H9 (cell line): ENCODE measurements around the gene PAK1. TPM values are rescaled to one million over a fixed set of nuclear protein-coding genes. Genes with fewer than 3 reads are reported as not detected.

Experiments
- DNase-seq: peaks from one replicate; pipeline ENCODE4 v3.0.0-alpha.2; 2017
- H2AFZ ChIP-seq: one replicate; pipeline ENCODE4 v1.6.1; 2013; ENCODE audit warnings: mild to moderate bottlenecking, low read length, control low read depth, moderate library complexity
- H2AK5ac ChIP-seq: 2 replicates; pipeline ENCODE4 v1.6.1; 2013; ENCODE audit warnings: low read length, control low read depth, mixed read lengths; ENCODE audit not compliant: insufficient read length
- H2BK120ac ChIP-seq: one replicate; pipeline ENCODE4 v1.6.1; 2013; ENCODE audit warnings: low read depth, mild to moderate bottlenecking, low read length, control low read depth, inconsistent platforms; ENCODE audit not compliant: poor library complexity, severe bottlenecking
- H2BK12ac ChIP-seq: 2 replicates; pipeline ENCODE4 v1.6.1; 2013; ENCODE audit warnings: low read length, control low read depth, mixed read lengths, low read depth; ENCODE audit not compliant: insufficient read length
- H2BK15ac ChIP-seq: 2 replicates; pipeline ENCODE4 v1.6.1; 2013; ENCODE audit warnings: low read depth, low read length, control low read depth
- H2BK20ac ChIP-seq: one replicate; pipeline ENCODE4 v1.6.1; 2013; ENCODE audit warnings: low read depth, mild to moderate bottlenecking, low read length, control low read depth, inconsistent platforms; ENCODE audit not compliant: poor library complexity, severe bottlenecking
- H2BK5ac ChIP-seq: 2 replicates; pipeline ENCODE4 v1.6.1; 2013; ENCODE audit warnings: low read length, control low read depth, mixed read lengths; ENCODE audit not compliant: insufficient read length
- H3K14ac ChIP-seq: 2 replicates; pipeline ENCODE4 v1.6.1; 2013; ENCODE audit warnings: low read length, control low read depth; ENCODE audit not compliant: insufficient read depth
- H3K18ac ChIP-seq: 2 replicates; pipeline ENCODE4 v1.6.1; 2013; ENCODE audit warnings: low read depth, mild to moderate bottlenecking, mixed read lengths, low read length, control low read depth; ENCODE audit not compliant: insufficient read length
- H3K23ac ChIP-seq: 2 replicates; pipeline ENCODE4 v1.6.1; 2013; ENCODE audit warnings: low read length, control low read depth, mixed read lengths, low read depth; ENCODE audit not compliant: insufficient read length
- H3K23me2 ChIP-seq: 2 replicates; pipeline ENCODE4 v1.6.1; 2013; ENCODE audit warnings: low read depth, mild to moderate bottlenecking, mixed read lengths, low read length, control low read depth; ENCODE audit not compliant: insufficient read length, poor library complexity, severe bottlenecking
- H3K27ac ChIP-seq: 2 replicates; pipeline ENCODE4 v1.5.1; 2013; ENCODE audit warnings: low read length, control low read depth, mixed read lengths, low read depth; ENCODE audit not compliant: insufficient read length
- H3K27me3 ChIP-seq: 2 replicates; pipeline ENCODE4 v1.6.1; 2013; ENCODE audit warnings: low read length, control low read depth, inconsistent platforms; ENCODE audit not compliant: insufficient read depth
- H3K4ac ChIP-seq: 2 replicates; pipeline ENCODE4 v1.6.1; 2013; ENCODE audit warnings: low read depth, mild to moderate bottlenecking, control low read depth, inconsistent platforms, low read length, moderate library complexity
- H3K4me1 ChIP-seq: 2 replicates; pipeline ENCODE4 v1.6.1; 2013; ENCODE audit warnings: low read length, control low read depth, inconsistent platforms; ENCODE audit not compliant: insufficient read depth
- H3K4me2 ChIP-seq: 2 replicates; pipeline ENCODE4 v1.6.1; 2013; ENCODE audit warnings: low read length, control low read depth, mixed read lengths; ENCODE audit not compliant: insufficient read length, insufficient read depth
- H3K56ac ChIP-seq: 2 replicates; pipeline ENCODE4 v1.6.1; 2013; ENCODE audit warnings: low read depth, mild to moderate bottlenecking, mixed read lengths, low read length, control low read depth; ENCODE audit not compliant: insufficient read length
- H3K79me1 ChIP-seq: 2 replicates; pipeline ENCODE4 v1.6.1; 2013; ENCODE audit warnings: low read depth, mild to moderate bottlenecking, moderate library complexity, low read length, control low read depth, inconsistent platforms; ENCODE audit not compliant: insufficient read depth, poor library complexity, severe bottlenecking
- H3K79me2 ChIP-seq: 2 replicates; pipeline ENCODE4 v1.6.1; 2013; ENCODE audit warnings: low read length, control low read depth, inconsistent platforms; ENCODE audit not compliant: insufficient read depth
- H3K9ac ChIP-seq: 2 replicates; pipeline ENCODE4 v1.6.1; 2013; ENCODE audit warnings: low read length, control low read depth, mixed read lengths; ENCODE audit not compliant: insufficient read length; ENCODE audit errors: extremely low read depth
- H3K9me3 ChIP-seq: one replicate; pipeline ENCODE4 v1.6.1; 2013; ENCODE audit warnings: low read depth, low read length, inconsistent platforms; ENCODE audit not compliant: control insufficient read depth
- H3T11ph ChIP-seq: one replicate; pipeline ENCODE4 v1.6.1; 2013; ENCODE audit warnings: mild to moderate bottlenecking, low read length, control low read depth, inconsistent platforms
- H4K20me1 ChIP-seq: one replicate; pipeline ENCODE4 v1.6.1; 2013; ENCODE audit not compliant: control insufficient read depth, insufficient read length, insufficient read depth
- H4K5ac ChIP-seq: 2 replicates; pipeline ENCODE4 v1.6.1; 2013; ENCODE audit warnings: low read depth, mild to moderate bottlenecking, mixed read lengths, low read length, control low read depth; ENCODE audit not compliant: insufficient read length
- H4K8ac ChIP-seq: replicated peaks from 2 replicates; pipeline ENCODE4 v1.6.1; 2013; ENCODE audit warnings: low read length, control low read depth, mixed read lengths, low read depth; ENCODE audit not compliant: insufficient read length
- H4K91ac ChIP-seq: 2 replicates; pipeline ENCODE4 v1.6.1; 2013; ENCODE audit warnings: low read depth, mild to moderate bottlenecking, moderate library complexity, mixed read lengths, low read length, control low read depth; ENCODE audit not compliant: insufficient read length
- H3K27ac Mint-ChIP-seq, 3 experiments: 2 replicates in 2 of 3; 3 replicates in 1 of 3; pipeline ENCODE4 v1.8.0; 2020 to 2021; ENCODE audit warnings: mixed read lengths in 3 of 3, mild to moderate bottlenecking in 1 of 3, moderate library complexity in 1 of 3
- H3K27me3 Mint-ChIP-seq: 2 replicates; pipeline ENCODE4 v1.8.0; 2021; ENCODE audit warnings: low read depth, mild to moderate bottlenecking, moderate library complexity, mixed read lengths
- H3K36me3 Mint-ChIP-seq, 3 experiments: 2 replicates in 2 of 3; 3 replicates in 1 of 3; pipeline ENCODE4 v1.8.0; 2020 to 2021; ENCODE audit warnings: low read depth in 3 of 3, mixed read lengths in 3 of 3; ENCODE audit not compliant: insufficient read depth in 1 of 3
- H3K4me1 Mint-ChIP-seq, 2 experiments: 2 replicates each; pipeline ENCODE4 v1.8.0; 2020; ENCODE audit warnings: mixed read lengths in 2 of 2
- H3K4me3 Mint-ChIP-seq, 2 experiments: 2 replicates in 1 of 2; 3 replicates in 1 of 2; pipeline ENCODE4 v1.8.0; 2020 to 2021; ENCODE audit warnings: mild to moderate bottlenecking in 2 of 2, mixed read lengths in 2 of 2, moderate library complexity in 1 of 2
- H3K9me3 Mint-ChIP-seq, 2 experiments: 2 replicates in 1 of 2; 3 replicates in 1 of 2; pipeline ENCODE4 v1.8.0; 2020; ENCODE audit warnings: mild to moderate bottlenecking in 2 of 2, mixed read lengths in 2 of 2, moderate library complexity in 1 of 2
- WGBS: extraction: QIAGEN DNeasy Blood & Tissue Kit; methylation state at CpG from one replicate; pipeline ENCODE4 v1.1.7; 2013; ENCODE audit warnings: missing lambda C conversion rate, low lambda C conversion rate, mixed read lengths; ENCODE audit not compliant: insufficient read length; ENCODE audit errors: extremely low coverage; 5-methylcytosine and 5-hydroxymethylcytosine counted together
- total RNA-seq: library from RNA; stranded (reverse); gene quantifications from 2 replicates; pipeline ENCODE4 v1.2.1, GENCODE V29; 2021
- TF ChIP-seq, protein P1 (sequence below): fragments of 200-600 bp; sonication (generic); conservative IDR thresholded peaks from 3 replicates; pipeline ENCODE4 v1.8.0; 2021; ENCODE audit warnings: antibody characterized with exemption, mild to moderate bottlenecking

The PAK1 gene
- total RNA-seq, 1 experiment from 2014 or later, result 122 TPM

DNA sequence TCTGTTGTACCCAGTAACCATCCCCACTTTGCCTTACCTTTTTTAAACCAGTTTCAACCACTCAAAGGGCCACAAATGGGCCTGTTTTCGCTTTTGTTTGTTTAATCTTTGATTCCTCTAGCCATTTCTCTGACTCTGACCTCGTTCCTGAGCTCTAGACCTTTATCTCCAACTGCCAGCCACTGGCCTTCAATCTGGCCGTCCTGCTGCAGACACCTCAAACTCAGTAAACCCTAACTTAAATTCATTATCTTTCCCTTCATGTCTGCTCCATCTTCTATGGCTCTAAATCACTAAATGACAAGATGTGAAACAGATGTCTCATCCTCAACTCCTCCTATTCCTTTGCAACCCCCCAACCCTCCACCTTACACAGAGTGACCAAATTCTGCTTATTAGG lies 171.1 kb downstream of the PAK1 start:
- TF ChIP-seq, protein P1, sequence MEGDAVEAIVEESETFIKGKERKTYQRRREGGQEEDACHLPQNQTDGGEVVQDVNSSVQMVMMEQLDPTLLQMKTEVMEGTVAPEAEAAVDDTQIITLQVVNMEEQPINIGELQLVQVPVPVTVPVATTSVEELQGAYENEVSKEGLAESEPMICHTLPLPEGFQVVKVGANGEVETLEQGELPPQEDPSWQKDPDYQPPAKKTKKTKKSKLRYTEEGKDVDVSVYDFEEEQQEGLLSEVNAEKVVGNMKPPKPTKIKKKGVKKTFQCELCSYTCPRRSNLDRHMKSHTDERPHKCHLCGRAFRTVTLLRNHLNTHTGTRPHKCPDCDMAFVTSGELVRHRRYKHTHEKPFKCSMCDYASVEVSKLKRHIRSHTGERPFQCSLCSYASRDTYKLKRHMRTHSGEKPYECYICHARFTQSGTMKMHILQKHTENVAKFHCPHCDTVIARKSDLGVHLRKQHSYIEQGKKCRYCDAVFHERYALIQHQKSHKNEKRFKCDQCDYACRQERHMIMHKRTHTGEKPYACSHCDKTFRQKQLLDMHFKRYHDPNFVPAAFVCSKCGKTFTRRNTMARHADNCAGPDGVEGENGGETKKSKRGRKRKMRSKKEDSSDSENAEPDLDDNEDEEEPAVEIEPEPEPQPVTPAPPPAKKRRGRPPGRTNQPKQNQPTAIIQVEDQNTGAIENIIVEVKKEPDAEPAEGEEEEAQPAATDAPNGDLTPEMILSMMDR, result no peak
- Histone ChIP-seq H3K27me3 (no peaks in the 10 kb centered on the region), H2BK20ac (no peak overlapping the region), H3K9me3 (no peaks in the 10 kb centered on the region), H2AFZ (no peak overlapping the region), H3K27ac (no peak overlapping the region), H3K23ac (no peak overlapping the region), H4K8ac (no peak overlapping the region), H3K79me1 (no peaks in the 10 kb centered on the region), H4K20me1 (no peaks in the 10 kb centered on the region), H3K56ac (no peak overlapping the region), H4K91ac (no peak overlapping the region), H3K4me1 (no peaks in the 10 kb centered on the region), H4K5ac (no peak overlapping the region), H2AK5ac (no peak overlapping the region), H3K23me2 (peaks cover 4% of the 10 kb centered on the region), H3K4me2 (no peak overlapping the region), H3K4ac (no peak overlapping the region), H3K79me2 (0 out of 2 replicates have a peak, but pooled peaks cover 2% of the 10 kb centered on the region), H3K14ac (no peak overlapping the region), H3K9ac (no peak overlapping the region), H3K18ac (no peak overlapping the region), H3T11ph (no peak overlapping the region), H2BK12ac (no peak overlapping the region), H2BK15ac (no peak overlapping the region), H2BK120ac (no peak overlapping the region), H2BK5ac (no peak overlapping the region)
- no peaks in the 10 kb centered on the region for H3K36me3 Mint-ChIP-seq
- WGBS, result no CpG with 5 or more reads among the region's 3 CpGs
- H3K27ac Mint-ChIP-seq, result no peak overlapping the region
- H3K4me1 Mint-ChIP-seq, result peaks cover 8 to 10% of the 10 kb centered on the region in 2 experiments; a peak in 3 of 4 replicates
- H3K4me3 Mint-ChIP-seq, result no peak overlapping the region
- H3K27me3 Mint-ChIP-seq, result no peaks in the 10 kb centered on the region
- DNase-seq, result no peak
- H3K9me3 Mint-ChIP-seq, result no peaks in the 10 kb centered on the region
